HEK293 (cell line): ENCODE results near the gene TMEM234.

Experiments
- CTCF ChIA-PET: fragments of 350-600 bp; formaldehyde crosslinking; extraction: SDS; loops from one replicate; lab custom pipeline; 2021; ENCODE audit warnings: antibody characterized with exemption; lab: Yijun Ruan, JAX
- POLR2A ChIA-PET: fragments of 300-600 bp; formaldehyde crosslinking; extraction: SDS; loops from one replicate; lab custom pipeline; 2020; ENCODE audit warnings: antibody characterized with exemption, inconsistent platforms; lab: Yijun Ruan, JAX
- H3K27ac ChIP-seq: fragments of 200-500 bp; sonication (Bioruptor generic); 2 replicates; pipeline ENCODE4 v1.5.1; 2014; ENCODE audit warnings: low read depth, low read length, control low read depth, inconsistent platforms; ENCODE audit errors: extremely low read depth
- H3K36me3 ChIP-seq, 2 experiments: fragments of 200-500 bp in 1 of 2; sonication (Bioruptor generic) in 1 of 2; 1 replicate in 1 of 2; 2 replicates in 1 of 2; pipeline ENCODE4 v1.5.1; 2014 to 2017; ENCODE audit warnings: inconsistent platforms in 2 of 2, low read length in 2 of 2; ENCODE audit not compliant: control insufficient read depth in 2 of 2, insufficient read depth in 1 of 2
- H3K4me1 ChIP-seq: fragments of 200-500 bp; sonication (Bioruptor generic); 2 replicates; pipeline ENCODE4 v1.5.1; 2014; ENCODE audit warnings: mild to moderate bottlenecking, low read length, inconsistent platforms; ENCODE audit not compliant: control insufficient read depth, insufficient read depth
- H3K4me3 ChIP-seq: 2 replicates; pipeline ENCODE4 v1.5.1; 2011; ENCODE audit warnings: low read depth, mild to moderate bottlenecking, control low read depth, low read length, moderate library complexity
- H3K9me3 ChIP-seq: fragments of 200-500 bp; sonication (Bioruptor generic); 2 replicates; pipeline ENCODE4 v1.5.1; 2014; ENCODE audit warnings: low read depth, low read length, inconsistent platforms; ENCODE audit not compliant: control insufficient read depth, insufficient read depth
- KLF7 ChIP-seq: fragments of 450-650 bp; formaldehyde crosslinking; IDR thresholded peaks from 2 replicates; pipeline ENCODE4 v1.5.1; 2016; ENCODE audit warnings: missing biosample characterization, missing genetic modification characterization, borderline replicate concordance
- TSHZ1 ChIP-seq: fragments of 450-650 bp; formaldehyde crosslinking; IDR thresholded peaks from 2 replicates; pipeline ENCODE4 v1.5.1; 2016; ENCODE audit warnings: missing biosample characterization, missing genetic modification characterization, borderline replicate concordance
- ZBTB10 ChIP-seq: fragments of 450-650 bp; formaldehyde crosslinking; IDR thresholded peaks from 2 replicates; pipeline ENCODE4 v1.5.1; 2016; ENCODE audit warnings: missing biosample characterization, missing genetic modification characterization
- ZEB2 ChIP-seq: fragments of 450-650 bp; formaldehyde crosslinking; IDR thresholded peaks from 2 replicates; pipeline ENCODE4 v1.5.1; 2016; ENCODE audit warnings: missing biosample characterization, missing genetic modification characterization
- ZNF133 ChIP-seq: fragments of 450-650 bp; formaldehyde crosslinking; IDR thresholded peaks from 2 replicates; pipeline ENCODE4 v1.5.1; 2016; ENCODE audit warnings: missing biosample characterization, missing genetic modification characterization
- ZNF169 ChIP-seq: fragments of 450-650 bp; formaldehyde crosslinking; IDR thresholded peaks from 2 replicates; pipeline ENCODE4 v1.5.1; 2016; ENCODE audit warnings: missing biosample characterization, missing genetic modification characterization
- ZNF202 ChIP-seq: fragments of 450-650 bp; formaldehyde crosslinking; IDR thresholded peaks from 2 replicates; pipeline ENCODE4 v1.5.1; 2016; ENCODE audit warnings: missing biosample characterization, missing genetic modification characterization, borderline replicate concordance
- ZNF239 ChIP-seq: fragments of 450-650 bp; formaldehyde crosslinking; IDR thresholded peaks from 2 replicates; pipeline ENCODE4 v1.5.1; 2016; ENCODE audit warnings: missing biosample characterization, missing genetic modification characterization
- ZNF324 ChIP-seq: fragments of 450-650 bp; formaldehyde crosslinking; IDR thresholded peaks from 2 replicates; pipeline ENCODE4 v1.5.1; 2016; ENCODE audit warnings: missing biosample characterization, missing genetic modification characterization
- ZNF335 ChIP-seq: fragments of 450-650 bp; formaldehyde crosslinking; conservative IDR thresholded peaks from 2 replicates; pipeline ENCODE4 v1.5.1; 2016; ENCODE audit warnings: missing biosample characterization, missing genetic modification characterization
- ZNF394 ChIP-seq: fragments of 450-650 bp; formaldehyde crosslinking; IDR thresholded peaks from 2 replicates; pipeline ENCODE4 v1.5.1; 2016; ENCODE audit warnings: missing biosample characterization, missing genetic modification characterization, mild to moderate bottlenecking, moderate library complexity, borderline replicate concordance
- ZNF426 ChIP-seq: fragments of 450-650 bp; formaldehyde crosslinking; IDR thresholded peaks from 2 replicates; pipeline ENCODE4 v1.5.1; 2017; ENCODE audit warnings: missing biosample characterization, missing genetic modification characterization, mild to moderate bottlenecking, inconsistent platforms, moderate library complexity
- ZNF449 ChIP-seq: fragments of 450-650 bp; formaldehyde crosslinking; IDR thresholded peaks from 2 replicates; pipeline ENCODE4 v1.5.1; 2017; ENCODE audit warnings: missing biosample characterization, mild to moderate bottlenecking, missing genetic modification characterization, moderate library complexity
- ZNF513 ChIP-seq: fragments of 450-650 bp; IDR thresholded peaks from 2 replicates; pipeline ENCODE4 v1.5.1; 2018; ENCODE audit warnings: missing biosample characterization, missing genetic modification characterization
- ZNF548 ChIP-seq: fragments of 450-650 bp; formaldehyde crosslinking; IDR thresholded peaks from 2 replicates; pipeline ENCODE4 v1.5.1; 2016; ENCODE audit warnings: missing biosample characterization, missing genetic modification characterization
- ZNF704 ChIP-seq: fragments of 450-650 bp; formaldehyde crosslinking; IDR thresholded peaks from 2 replicates; pipeline ENCODE4 v1.5.1; 2016; ENCODE audit warnings: missing biosample characterization, missing genetic modification characterization
- TF ChIP-seq, protein P1 (sequence below): fragments of 450-650 bp; formaldehyde crosslinking; IDR thresholded peaks from 2 replicates; pipeline ENCODE4 v1.5.1; 2017; ENCODE audit warnings: missing biosample characterization, missing genetic modification characterization

Gene TMEM234

GRCh38 chr1:32181065-32181464 lies 41.1 kb downstream of the TMEM234 start (continued):
- no peak for TF ChIP-seq ZBTB10 (tag by site-specific recombination)
- no peak for TF ChIP-seq ZNF239
- no peak for TF ChIP-seq ZEB2 (tag by site-specific recombination)
- TF ChIP-seq ZNF704: no peak
- no peak for TF ChIP-seq ZNF426 (tag by site-specific recombination)
- no peak for TF ChIP-seq ZNF548
- no peak for TF ChIP-seq TSHZ1 (tag by site-specific recombination)
- TF ChIP-seq, protein P1, sequence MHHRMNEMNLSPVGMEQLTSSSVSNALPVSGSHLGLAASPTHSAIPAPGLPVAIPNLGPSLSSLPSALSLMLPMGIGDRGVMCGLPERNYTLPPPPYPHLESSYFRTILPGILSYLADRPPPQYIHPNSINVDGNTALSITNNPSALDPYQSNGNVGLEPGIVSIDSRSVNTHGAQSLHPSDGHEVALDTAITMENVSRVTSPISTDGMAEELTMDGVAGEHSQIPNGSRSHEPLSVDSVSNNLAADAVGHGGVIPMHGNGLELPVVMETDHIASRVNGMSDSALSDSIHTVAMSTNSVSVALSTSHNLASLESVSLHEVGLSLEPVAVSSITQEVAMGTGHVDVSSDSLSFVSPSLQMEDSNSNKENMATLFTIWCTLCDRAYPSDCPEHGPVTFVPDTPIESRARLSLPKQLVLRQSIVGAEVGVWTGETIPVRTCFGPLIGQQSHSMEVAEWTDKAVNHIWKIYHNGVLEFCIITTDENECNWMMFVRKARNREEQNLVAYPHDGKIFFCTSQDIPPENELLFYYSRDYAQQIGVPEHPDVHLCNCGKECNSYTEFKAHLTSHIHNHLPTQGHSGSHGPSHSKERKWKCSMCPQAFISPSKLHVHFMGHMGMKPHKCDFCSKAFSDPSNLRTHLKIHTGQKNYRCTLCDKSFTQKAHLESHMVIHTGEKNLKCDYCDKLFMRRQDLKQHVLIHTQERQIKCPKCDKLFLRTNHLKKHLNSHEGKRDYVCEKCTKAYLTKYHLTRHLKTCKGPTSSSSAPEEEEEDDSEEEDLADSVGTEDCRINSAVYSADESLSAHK (tag by site-specific recombination): no peak

DNA sequence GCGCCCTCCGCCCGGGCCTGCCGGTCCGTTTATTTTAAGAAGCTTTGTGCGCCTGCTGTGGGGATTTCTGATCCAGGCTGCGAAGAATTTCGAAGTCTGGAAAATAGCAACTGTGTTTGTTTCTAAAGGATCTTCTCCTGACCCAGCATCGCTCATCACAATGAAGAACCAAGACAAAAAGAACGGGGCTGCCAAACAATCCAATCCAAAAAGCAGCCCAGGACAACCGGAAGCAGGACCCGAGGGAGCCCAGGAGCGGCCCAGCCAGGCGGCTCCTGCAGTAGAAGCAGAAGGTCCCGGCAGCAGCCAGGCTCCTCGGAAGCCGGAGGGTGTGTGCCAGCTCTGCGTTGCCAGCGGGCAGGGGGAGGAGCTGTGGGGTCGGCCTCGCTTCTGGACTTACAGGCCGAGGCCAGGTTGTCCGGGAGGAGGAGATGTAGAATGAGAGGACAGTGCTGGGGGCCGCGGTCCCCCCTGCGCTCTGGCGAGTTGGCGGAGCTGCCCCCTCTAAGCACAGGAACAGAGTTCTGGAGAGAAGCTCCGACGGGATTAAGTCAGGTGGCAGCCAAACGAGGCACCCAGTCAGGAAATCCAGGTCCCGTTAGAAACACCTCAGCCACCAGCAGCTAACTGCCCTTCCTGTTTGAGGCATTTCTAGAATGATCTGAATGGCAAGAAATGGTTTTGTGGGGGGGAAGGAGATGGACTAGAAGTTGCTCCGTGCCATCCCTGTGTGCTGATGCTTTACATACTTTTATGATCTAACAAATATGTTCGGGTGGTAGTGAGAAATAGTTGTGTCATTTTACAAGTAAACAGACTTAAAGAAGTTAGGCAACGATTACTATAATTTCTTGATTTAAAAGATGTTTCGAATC lies 41.7 kb downstream of the TMEM234 start:
- Histone ChIP-seq H3K4me1 (peaks cover 6% of the 10 kb centered on the region; the same call in 1 of the 2 replicates), H3K4me3 (peak overlapping the region; percentile 75), H3K36me3 (peaks cover 24 to 43% of the 10 kb centered on the region in 2 experiments), H3K9me3 (no peaks in the 10 kb centered on the region), H3K27ac (peak overlapping the region; percentile 76)
- POLR2A ChIA-PET: interaction anchor here (0.6 to 2.7 kb wide), 11 partner anchors 12 to 214 kb away, joined by 3 to 26 read pairs (median 8); partner anchors contain the start of genes BSDC1, CCDC28B, IQCC and KPNA6
- CTCF ChIA-PET: interaction anchor here (0.7 to 1.6 kb wide), 2 partner anchors 21 to 107 kb away, joined by 3 to 5 read pairs; partner anchors contain the start of gene TMEM39B
- peak; percentile 15; the same call in 1 of the 2 replicates for TF ChIP-seq ZNF394
- TF ChIP-seq ZNF133 (tag by site-specific recombination): no peak
- TF ChIP-seq KLF7 (tag by site-specific recombination): no peak
- TF ChIP-seq ZNF449 (tag by site-specific recombination): no peak
- TF ChIP-seq ZNF513 (tag by site-specific recombination): no peak
- TF ChIP-seq ZNF202 (tag by site-specific recombination): no peak
- TF ChIP-seq ZNF335 (tag by site-specific recombination): peak; percentile 43; the same call in 1 of the 2 replicates
- no peak for TF ChIP-seq ZNF169 (tag by site-specific recombination)
- no peak for TF ChIP-seq ZNF324 (tag by site-specific recombination)
- TF ChIP-seq ZNF426 (tag by site-specific recombination): no peak
